Posterior cingulate gyrus (tissue), 11 donors: ENCODE measurements around the gene METTL21C.

Experiments
- DNase-seq, 10 donors: peaks; one replicate each; pipeline versions ENCODE4 v3.0.0 to v3.0.0-alpha.2; 2020 to 2021; ENCODE audit warnings: mixed read lengths in 3 of 10
- intact Hi-C: fragments of 100-400 bp; cut with DNase I; formaldehyde crosslinking; loops from one replicate; pipeline ENCODE4 v1.15.1; 2023

Gene METTL21C

GRCh38 chr13:102694937-102695336, at the start of gene METTL21C:
TSS of gene METTL21C (minus strand) at chr13:102695044. CDS start at chr13:102694498, 546 bp downstream.
- no peak for DNase-seq
- intact Hi-C loops, result no loop called here

GRCh38 chr13:102742506-102742905, 47.7 kb upstream of the METTL21C start:
- DNase-seq, result no peak
- intact Hi-C loops, result no loop called here

- DNase-seq, result no peak
- intact Hi-C loops, result no loop called here
Measured at GRCh38 chr13:102742101-102742500, 47.3 kb upstream of the METTL21C start.

- intact Hi-C loops, result no loop called here
Measured at GRCh38 chr13:102729560-102730270, 34.9 kb upstream of the METTL21C start.

GRCh38 chr13:102726430-102726829, 31.6 kb upstream of the METTL21C start:
- no peak for DNase-seq
- intact Hi-C loops, result no loop called here

More at GRCh38 chr13:102729560-102730270, 34.9 kb upstream of the METTL21C start:
- no peak for DNase-seq

GRCh38 chr13:102724923-102725322, 30.1 kb upstream of the METTL21C start:
- intact Hi-C loops, result loop anchor here (5.0 kb wide), 1 partner anchor 143 kb away; no protein-coding TSS in a partner anchor
- DNase-seq, result peak in 1 of 10 donors; percentile 40

- peak in 8 of 10 donors; percentile 37 to 95 (median 58) for DNase-seq
- intact Hi-C loops, result loop anchor here (5.0 kb wide), 1 partner anchor 140 kb away; no protein-coding TSS in a partner anchor
Measured at GRCh38 chr13:102721800-102722231, 27.0 kb upstream of the METTL21C start.

- intact Hi-C loops, result no loop called here
- no peak for DNase-seq
Measured at GRCh38 chr13:102718746-102719145, 23.9 kb upstream of the METTL21C start.

GRCh38 chr13:102715447-102715846, 20.6 kb upstream of the METTL21C start:
- intact Hi-C loops, result no loop called here
- no peak for DNase-seq

- no peak for DNase-seq
- intact Hi-C loops, result no loop called here
Measured at GRCh38 chr13:102710261-102710679, 15.4 kb upstream of the METTL21C start.

GRCh38 chr13:102709536-102709935, 14.7 kb upstream of the METTL21C start:
- intact Hi-C loops, result no loop called here

GRCh38 chr13:102708991-102709390, 14.1 kb upstream of the METTL21C start:
- intact Hi-C loops, result no loop called here
- DNase-seq, result no peak

More at GRCh38 chr13:102709536-102709935, 14.7 kb upstream of the METTL21C start:
- DNase-seq, result no peak

GRCh38 chr13:102708211-102708610, 13.4 kb upstream of the METTL21C start:
- intact Hi-C loops, result no loop called here
- DNase-seq, result no peak

GRCh38 chr13:102707467-102707866, 12.6 kb upstream of the METTL21C start:
- intact Hi-C loops, result no loop called here

GRCh38 chr13:102704238-102705058, 9.6 kb upstream of the METTL21C start:
- no peak for DNase-seq
- intact Hi-C loops, result no loop called here

More at GRCh38 chr13:102707467-102707866, 12.6 kb upstream of the METTL21C start:
- DNase-seq, result no peak

GRCh38 chr13:102703726-102704035, 8.8 kb upstream of the METTL21C start:
- no peak for DNase-seq
- intact Hi-C loops, result no loop called here

- no peak for DNase-seq
- intact Hi-C loops, result no loop called here
Measured at GRCh38 chr13:102702965-102703725, 8.3 kb upstream of the METTL21C start.

- intact Hi-C loops, result no loop called here
- DNase-seq, result no peak
Measured at GRCh38 chr13:102701331-102701730, 6.5 kb upstream of the METTL21C start.

- no peak for DNase-seq
- intact Hi-C loops, result no loop called here
Measured at GRCh38 chr13:102700088-102701031, 5.5 kb upstream of the METTL21C start.

- DNase-seq, result no peak
- intact Hi-C loops, result no loop called here
Measured at GRCh38 chr13:102699504-102699903, 4.7 kb upstream of the METTL21C start.
